ELF-1 (cell line): ENCODE results near the gene NUP88.
"Not testable (repeated sequence)": the region's sequence is repeated elsewhere in the genome, so short reads cannot be mapped to it uniquely, and the experiment has no call there.

ENCODE experiments used
- DNase-seq: peaks from one replicate; pipeline ENCODE4 v3.0.0-alpha.2; 2016; ENCODE audit warnings: low read depth, low spot score

Gene NUP88

DNA sequence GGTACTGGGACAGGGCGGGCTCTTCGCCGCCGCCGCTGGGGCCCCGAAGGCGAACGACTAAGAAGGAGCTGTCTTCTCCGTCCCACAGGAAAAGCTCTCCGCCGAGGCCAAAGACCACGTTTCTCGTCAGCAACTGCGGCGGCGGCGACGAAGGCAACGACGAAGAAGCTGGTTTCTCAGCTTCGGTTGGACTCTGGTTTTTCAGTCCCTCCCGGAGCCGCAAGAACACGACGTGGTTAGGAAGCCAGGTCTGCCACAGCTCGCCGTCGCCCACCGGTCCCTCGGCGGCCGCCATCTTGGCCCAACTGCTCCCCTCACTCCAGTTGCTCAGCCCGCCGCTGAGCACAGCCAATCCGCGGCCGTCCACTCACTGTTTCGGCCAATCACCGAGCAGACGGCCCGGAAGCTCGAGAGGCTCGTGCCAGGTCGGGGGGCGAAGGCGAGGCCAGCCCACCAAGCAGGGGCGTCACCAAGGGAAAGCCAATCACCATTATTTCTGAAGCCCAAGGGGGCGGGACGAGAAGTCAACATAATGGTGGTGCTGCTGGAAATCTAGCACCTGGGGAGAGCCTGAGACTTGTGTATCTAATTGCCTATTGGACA, at the start of gene NUP88:
Gene NUP88 (minus strand): TSS at position 307 of the 603 bp plus-strand sequence. CDS start 12 bp downstream, at position 295.
- peak; percentile 99 for DNase-seq

GRCh38 chr17:5468075-5468473, 48.6 kb upstream of the NUP88 start:
- DNase-seq: no peak

DNA sequence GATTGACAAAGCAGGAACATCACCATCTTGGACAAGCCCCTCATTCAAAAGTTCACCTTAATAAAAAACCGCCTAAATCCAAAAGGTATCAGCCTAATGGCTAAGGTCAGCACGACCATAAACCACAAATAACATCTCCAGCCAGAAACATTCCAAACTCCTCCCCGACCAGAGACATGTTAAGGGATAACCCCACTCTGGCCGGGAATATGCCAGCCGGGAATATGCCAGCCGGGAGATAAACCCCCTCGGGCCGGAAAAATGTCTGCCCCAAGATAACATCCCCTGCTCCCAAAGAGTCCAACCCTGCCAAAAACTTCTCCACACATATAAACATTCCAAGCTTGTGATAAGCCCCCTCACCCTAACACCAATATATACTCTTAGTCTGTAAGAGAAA, 48.0 kb upstream of the NUP88 start:
- DNase-seq: peak; percentile 13

GRCh38 chr17:5466295-5466694, 46.8 kb upstream of the NUP88 start:
- DNase-seq: no peak

DNA sequence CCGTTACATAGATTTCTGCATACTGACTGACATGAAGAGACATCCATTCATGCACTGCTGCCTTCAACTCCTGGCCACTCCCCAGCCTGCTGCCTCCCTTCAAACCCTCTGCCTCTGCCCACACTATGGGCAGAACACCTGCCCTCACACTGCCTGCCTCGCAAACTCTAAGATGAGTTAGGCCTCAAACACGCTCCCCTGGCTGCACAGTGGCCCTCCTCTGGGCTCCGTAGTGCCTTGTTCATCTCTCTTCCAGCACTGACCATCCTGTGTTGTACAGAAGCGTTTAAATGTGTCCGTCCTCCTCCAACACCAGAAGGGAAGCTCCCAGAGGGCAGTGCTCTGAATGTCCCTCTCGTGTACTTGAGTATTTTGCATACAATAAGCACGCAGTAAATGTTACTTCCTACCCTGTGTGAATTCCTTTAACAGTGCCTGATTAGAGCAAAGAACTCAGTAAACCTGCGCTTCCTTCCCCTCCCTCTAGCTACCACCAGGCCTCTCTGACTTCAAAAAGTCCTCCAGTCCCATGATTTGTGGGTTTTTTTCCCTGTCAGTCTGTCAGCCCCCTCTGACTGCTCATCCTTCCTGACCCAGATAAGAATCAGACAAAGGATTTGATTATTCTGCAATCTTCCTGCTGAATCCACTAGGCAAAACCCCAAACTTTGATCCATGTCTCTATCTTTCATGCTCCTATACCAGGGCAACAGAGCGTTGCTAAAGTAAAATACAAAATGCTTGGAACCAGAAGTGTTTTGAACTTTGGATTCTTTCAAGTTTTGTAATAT, 45.5 kb upstream of the NUP88 start:
- DNase-seq: no peak

DNA sequence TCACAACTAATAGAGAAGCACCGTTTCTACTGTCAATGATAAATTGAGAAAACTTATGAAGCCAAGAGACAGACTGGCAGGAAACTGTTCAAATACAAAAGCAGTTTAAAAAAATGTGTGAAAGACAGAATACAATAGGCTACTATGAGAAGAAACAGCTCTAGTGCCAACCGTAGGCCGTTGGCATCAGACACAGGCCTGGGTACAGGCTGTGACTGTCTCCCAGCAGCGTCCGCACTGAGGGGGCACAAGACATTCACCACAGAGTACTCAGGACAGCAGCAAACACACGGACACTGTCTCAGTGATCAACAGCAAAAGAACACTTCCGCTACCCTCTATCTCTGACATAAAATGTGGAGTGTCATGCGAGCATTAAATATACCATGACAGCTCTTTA, 27.3 kb upstream of the NUP88 start:
- DNase-seq: no peak

DNA sequence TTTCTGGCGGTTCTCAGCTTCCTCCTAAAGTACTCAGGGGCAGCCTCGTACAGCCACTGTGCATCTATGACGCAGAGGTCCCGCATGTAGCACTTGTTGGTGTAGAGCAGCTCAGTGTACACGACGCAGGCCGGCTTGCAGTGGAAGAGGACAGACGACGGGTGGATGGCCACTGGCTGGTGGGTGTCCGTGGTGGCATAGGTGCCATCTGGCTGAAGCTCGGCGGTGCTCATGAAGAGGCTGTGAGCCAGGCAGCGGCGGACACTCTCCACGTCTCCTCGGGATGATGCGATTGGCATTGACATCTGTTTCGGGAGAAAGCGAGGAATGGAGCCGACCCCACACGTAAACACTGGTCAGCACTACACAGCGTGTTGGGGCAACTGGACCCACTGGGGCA, 24.7 kb upstream of the NUP88 start:
- DNase-seq: no peak

- no peak for DNase-seq
These were observed 24.3 kb upstream of the NUP88 start for GRCh38 chr17:5443728-5444127.

DNA sequence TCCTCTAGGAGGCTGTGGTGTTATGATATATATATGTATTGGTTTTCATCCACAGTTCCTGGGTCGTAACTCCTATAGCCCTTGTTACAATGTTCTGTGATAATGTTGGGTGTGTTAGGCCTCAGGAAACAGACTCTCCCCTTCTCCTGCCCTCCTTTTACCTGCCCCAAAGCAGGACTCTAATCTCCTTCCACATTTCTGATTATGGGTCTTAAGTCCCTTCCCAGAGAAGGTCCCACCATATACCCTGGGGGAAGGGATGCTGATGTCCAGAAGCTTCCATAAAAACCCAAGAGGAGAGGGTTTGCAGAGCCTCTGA, 19.9 kb upstream of the NUP88 start:
- no peak for DNase-seq

DNA sequence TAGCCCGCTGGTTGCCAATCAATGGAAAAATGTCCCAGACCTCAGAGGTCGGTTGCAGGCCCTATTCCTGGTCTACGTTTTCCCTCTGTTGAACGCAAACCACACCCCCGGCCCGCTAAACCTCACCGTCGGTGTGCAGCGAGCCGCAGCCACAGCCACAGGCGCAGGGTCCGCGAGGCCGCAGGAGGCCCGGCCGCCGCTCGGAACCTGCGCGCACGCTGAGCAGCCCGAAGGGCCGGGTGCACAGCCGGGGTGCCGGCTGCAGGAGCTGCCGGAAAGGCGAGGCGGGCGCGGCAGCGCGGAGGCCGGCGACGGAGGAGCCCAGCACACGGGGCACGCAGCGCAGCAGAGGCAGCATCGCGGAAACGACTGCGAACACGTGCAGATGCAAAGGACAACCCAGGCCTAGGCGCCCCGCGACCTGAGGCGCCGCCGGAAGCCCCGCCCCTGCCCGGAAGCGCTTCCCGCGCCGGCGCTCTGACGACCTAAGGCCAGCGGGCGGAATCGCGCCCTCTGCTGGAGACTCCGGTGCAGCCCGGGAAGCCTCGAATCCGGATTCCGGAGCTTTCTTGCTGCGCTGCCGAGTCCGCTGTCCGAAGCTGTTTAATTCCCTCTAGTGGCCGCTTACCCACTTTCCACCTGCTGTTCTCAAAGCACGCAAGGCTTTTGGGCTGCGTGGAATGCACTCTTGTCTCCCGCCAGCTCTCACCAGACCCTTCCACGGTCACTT, 19.4 kb upstream of the NUP88 start, which contains the start of gene C1QBP:
Gene C1QBP (minus strand): TSS at position 440 of the 730 bp plus-strand sequence. CDS start 82 bp downstream, at position 358.
- DNase-seq: peak; percentile 98

DNA sequence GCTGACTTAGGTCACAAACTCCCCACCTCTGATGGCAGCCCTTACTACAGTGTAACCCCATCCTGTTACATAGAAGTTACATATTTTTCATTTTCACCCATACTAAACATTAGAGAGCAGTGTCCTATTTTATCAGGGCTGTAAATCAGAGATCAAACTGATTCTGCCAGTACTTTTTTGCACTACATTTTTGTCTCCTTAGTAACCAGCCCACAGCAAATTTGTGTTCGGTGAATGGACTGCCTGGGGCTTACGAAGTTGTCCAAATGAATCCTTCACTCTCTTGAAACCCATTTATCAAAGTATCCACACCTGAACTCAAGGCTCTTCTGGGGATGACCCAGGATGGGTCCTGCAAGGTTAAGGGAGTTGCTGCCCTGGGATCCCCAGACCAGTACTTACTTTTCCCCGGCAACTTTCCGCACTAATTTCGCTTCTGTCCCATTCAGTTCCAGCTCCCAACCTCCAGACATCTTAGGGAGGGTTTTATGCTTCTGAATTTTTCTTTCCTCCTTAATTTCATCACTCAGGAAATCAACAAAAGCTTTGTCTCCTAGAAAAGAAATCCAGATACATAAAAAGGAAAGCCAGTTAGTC, 18.4 kb upstream of the NUP88 start:
- no peak for DNase-seq

DNA sequence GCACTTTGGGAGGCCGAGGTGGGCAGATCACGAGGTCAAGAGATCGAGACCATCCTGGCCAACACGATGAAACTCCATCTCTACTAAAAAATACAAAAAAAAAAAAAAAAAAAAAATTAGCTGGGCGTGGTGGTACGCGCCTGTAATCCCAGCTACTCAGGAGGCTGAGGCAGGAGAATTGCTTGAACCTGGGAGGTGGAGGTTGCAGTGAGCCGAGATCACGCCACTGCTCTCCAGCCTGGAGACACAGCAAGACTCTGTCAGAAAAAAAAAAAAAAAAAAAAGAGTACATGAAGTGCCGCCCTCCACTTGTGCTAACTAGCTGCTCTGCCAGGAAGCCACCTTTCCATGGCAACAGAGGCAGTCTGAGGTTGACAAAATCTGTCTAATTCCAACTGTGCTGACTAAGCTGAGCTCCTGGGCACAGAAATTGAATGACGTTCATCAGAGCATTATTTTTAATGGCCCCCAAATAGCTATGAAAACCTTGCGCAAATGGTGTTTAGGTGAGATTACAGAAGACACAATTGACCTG, 16.4 kb upstream of the NUP88 start:
- not testable (repeated sequence) for DNase-seq

DNA sequence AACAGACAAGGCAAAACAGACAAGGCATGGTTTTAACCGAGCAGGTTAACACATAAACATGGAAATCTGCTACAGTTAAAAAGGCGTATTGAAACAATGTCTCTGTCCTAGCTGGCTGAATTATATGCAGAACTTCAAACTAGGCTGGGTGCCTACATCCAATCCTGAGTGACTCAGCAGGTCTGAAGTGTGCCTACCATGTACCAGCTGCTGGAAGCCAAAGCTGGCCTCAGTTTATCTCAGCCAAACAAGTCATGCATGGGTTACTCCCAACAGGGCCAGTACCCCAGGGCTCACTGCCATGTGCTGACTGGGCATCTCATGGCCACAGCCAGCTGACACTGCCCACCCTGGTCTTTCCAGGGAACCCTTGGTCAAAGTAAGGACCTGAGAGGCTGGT, 15.5 kb upstream of the NUP88 start:
- no peak for DNase-seq

DNA sequence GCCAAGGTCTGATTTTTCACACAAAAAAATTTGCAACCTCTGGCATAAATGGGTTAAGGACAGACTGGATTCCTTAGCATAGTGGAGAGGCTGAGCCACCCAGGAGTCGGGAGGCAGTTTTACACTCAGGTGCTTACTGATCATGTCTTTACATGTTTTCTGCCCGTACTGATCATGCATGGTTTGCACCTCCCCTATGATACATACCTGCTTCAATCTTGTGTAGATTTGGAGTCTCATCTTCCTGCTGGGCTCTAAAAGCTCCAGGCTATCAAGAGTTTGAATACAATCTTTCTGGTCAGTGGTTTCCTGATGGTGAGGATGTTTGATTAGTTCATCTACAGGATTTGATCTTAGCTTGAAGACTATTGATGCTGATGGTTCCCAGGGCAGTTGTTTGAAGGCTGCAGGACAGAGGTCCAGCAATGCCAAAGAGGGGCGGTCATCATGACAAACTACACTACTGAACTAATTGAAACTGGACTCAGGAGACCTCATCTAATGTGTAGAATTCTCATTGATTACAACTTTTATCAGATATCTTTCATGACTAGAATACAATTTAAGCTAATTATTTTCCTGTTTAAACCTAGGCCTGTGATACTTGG, 12.6 kb upstream of the NUP88 start:
- no peak for DNase-seq

DNA sequence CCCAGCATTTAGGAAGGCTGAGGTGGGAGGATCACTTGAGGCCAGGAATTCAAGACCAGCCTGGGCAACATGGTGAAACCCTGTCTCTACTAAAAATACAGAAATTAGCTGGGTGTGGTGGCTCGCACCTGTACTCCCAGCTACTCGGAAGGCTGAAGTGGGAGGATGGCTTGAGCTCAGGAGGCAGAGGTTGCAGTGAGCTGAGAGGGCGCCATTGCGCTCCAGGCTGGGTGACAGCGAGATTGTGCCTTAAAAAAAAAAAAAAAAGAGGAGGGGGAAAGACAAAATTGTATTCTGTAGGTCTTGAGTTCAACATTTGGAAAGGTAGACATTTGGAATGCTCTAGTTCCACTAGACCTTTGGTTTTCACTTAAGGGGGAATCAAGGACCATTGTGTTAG, 11.8 kb upstream of the NUP88 start:
- peak; percentile 44 for DNase-seq

DNA sequence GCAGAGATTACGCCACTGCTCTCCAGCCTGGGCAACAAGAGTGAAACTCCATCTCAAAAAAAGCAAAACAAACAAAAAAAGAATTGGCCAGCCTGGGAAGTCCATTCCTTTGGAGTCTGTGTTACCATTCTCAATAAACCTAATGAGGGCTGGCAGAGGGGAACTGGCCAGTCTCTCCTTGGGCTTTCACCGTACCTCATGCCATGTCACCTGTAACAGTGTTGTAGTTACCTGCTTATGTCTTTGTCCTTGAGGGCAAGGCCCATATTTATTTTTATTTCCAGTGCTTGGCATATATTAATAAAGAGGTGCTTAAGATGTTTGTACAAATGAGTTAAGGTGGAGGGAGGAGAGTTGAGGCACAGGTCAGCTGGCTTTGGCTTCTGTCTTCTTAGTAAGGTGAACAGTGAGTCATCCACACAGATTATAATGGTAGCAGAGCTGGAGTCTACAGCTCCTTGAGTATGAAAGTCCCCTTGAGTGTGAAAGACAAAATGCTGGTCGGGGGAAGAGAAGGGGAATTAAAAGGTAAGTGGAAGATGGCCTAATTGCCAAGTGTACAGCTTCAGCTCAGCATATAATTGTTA, 11.0 kb upstream of the NUP88 start:
- DNase-seq: no peak

DNA sequence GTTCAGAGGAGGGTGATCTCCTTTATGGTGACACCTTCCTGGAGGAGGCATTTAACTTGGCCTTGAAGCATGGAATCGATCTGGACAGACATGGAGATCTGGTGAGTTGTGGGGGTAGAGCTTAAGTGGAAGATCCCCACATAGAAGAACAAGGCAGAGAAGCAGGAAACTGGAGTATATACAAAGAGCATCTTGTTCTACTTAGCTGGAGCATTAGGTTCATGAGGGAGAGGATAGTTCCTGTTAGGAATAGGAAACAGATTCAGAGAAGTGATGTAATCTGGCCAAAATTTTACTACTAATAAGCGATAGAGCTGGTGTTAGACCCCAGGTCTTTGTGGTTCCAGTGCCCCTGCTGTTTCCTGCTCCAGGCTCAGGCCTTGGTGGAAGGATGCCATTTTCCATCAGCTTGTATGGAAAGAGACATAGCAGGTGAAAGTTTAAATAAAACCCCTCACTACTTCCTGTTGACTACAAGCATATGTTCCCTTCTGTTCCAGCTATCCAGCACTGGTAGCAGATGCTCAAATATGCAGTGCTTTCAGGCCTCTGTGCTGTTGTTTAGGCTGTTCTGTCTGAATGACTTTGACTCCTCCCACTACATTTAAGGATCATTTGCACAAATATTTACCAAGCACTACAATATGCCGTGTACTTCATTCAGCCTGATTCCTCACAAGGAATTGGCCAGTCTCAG, 9.9 kb upstream of the NUP88 start:
- DNase-seq: no peak

- DNase-seq: no peak
These were observed 6.4 kb upstream of the NUP88 start for GRCh38 chr17:5425826-5426225.

GRCh38 chr17:5424909-5425308, 5.4 kb upstream of the NUP88 start:
- DNase-seq: no peak

DNA sequence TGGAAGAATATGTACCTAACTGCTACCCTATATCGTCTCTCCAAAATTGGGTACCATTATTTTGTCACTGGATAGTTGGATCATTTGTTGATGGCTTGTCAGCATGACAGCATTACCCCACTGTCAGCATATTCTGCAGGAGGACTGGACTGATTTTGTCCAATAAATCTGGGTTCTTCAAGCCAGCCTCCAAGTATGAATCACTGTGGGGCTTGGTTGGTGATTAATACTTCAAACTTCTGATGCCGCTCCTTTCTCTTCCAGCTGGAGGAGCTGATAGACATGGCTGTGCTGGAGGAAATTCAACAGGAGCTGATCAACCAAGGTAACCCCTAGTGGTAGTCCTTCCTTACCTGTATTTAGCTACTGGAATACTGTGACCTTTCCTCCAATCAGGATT, 3.0 kb upstream of the NUP88 start:
- DNase-seq: no peak
